Type B pancreatic cell (in vitro differentiated cells): Measurements from ENCODE around the gene CP. TPM values are rescaled to one million over a fixed set of nuclear protein-coding genes. Genes with fewer than 3 reads are reported as not detected.

ENCODE experiments used
- DNase-seq: peaks from one replicate; pipeline ENCODE4 v3.0.0; 2021; ENCODE audit warnings: mixed read lengths; ENCODE audit not compliant: unreplicated experiment; ENCODE audit errors: extremely low spot score
- H3K27ac Mint-ChIP-seq: 2 replicates; pipeline ENCODE4 v1.8.0; 2021; ENCODE audit warnings: mild to moderate bottlenecking, mixed read lengths
- H3K27me3 Mint-ChIP-seq: 2 replicates; pipeline ENCODE4 v1.8.0; 2021; ENCODE audit warnings: mixed read lengths
- H3K36me3 Mint-ChIP-seq: 2 replicates; pipeline ENCODE4 v1.8.0; 2021; ENCODE audit warnings: mixed read lengths
- H3K4me1 Mint-ChIP-seq: one replicate; pipeline ENCODE4 v1.8.0; 2021; ENCODE audit warnings: mixed read lengths; ENCODE audit not compliant: unreplicated experiment
- H3K4me3 Mint-ChIP-seq: 2 replicates; pipeline ENCODE4 v1.8.0; 2021; ENCODE audit warnings: mild to moderate bottlenecking, mixed read lengths
- H3K9me3 Mint-ChIP-seq: 2 replicates; pipeline ENCODE4 v1.8.0; 2021; ENCODE audit warnings: mixed read lengths
- total RNA-seq: library from RNA; stranded (reverse); gene quantifications from 2 replicates; pipeline ENCODE4 v1.2.1, GENCODE V29; 2021; ENCODE audit warnings: low replicate concordance
- TF ChIP-seq, protein P1 (sequence below): fragments of 200-600 bp; sonication (generic); conservative IDR thresholded peaks from 2 replicates; pipeline ENCODE4 v1.5.0; 2021; ENCODE audit warnings: antibody characterized with exemption, mild to moderate bottlenecking

CP gene
- total RNA-seq, 1 donor from 2014 or later, result 4.0 TPM

DNA sequence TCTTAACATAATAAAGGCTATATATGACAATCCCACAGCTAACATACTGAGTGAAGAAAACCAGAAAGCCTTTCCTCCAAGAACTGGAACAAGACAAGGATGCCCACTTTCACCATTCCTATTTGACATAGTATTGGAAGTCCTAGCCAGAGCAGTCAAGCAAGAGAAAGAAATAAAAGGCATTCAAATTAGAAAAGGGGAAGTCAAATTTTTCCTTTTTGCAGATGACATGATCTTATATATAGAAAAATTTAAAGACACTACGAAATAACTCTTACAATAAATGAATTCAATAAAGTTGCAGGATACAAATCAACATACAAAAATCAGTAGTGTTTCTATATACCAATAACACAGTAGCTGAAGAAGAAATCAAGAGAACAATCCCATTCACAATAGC, 42.2 kb upstream of the CP start:
- no peak overlapping the region for H3K4me3 Mint-ChIP-seq
- H3K4me1 Mint-ChIP-seq, result no peaks in the 10 kb centered on the region
- no peak overlapping the region for H3K27ac Mint-ChIP-seq
- no peak for DNase-seq
- TF ChIP-seq, protein P1, sequence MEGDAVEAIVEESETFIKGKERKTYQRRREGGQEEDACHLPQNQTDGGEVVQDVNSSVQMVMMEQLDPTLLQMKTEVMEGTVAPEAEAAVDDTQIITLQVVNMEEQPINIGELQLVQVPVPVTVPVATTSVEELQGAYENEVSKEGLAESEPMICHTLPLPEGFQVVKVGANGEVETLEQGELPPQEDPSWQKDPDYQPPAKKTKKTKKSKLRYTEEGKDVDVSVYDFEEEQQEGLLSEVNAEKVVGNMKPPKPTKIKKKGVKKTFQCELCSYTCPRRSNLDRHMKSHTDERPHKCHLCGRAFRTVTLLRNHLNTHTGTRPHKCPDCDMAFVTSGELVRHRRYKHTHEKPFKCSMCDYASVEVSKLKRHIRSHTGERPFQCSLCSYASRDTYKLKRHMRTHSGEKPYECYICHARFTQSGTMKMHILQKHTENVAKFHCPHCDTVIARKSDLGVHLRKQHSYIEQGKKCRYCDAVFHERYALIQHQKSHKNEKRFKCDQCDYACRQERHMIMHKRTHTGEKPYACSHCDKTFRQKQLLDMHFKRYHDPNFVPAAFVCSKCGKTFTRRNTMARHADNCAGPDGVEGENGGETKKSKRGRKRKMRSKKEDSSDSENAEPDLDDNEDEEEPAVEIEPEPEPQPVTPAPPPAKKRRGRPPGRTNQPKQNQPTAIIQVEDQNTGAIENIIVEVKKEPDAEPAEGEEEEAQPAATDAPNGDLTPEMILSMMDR, result no peak
- no peaks in the 10 kb centered on the region for H3K36me3 Mint-ChIP-seq
- H3K27me3 Mint-ChIP-seq, result no peaks in the 10 kb centered on the region
- no peaks in the 10 kb centered on the region for H3K9me3 Mint-ChIP-seq

DNA sequence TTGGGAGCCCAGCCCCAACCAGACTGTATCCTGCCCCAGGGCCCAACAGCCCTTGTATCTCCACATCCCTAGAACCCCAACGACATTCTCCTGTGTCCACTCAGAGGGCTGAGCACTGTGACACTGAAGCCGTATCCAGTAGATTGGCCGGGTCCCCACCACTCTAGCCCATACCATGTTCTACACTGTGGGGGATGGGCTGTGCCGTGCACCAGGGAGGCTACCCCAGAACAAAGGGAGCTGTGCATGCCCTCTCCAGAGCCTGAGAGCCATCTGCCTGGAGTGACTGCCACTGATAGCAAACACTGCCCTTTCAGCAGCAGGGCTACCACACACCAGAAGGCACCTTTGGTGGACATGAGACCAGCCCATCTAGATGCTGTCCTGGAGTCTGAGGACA, 37.1 kb upstream of the CP start:
- Mint-ChIP-seq H3K27ac (no peak overlapping the region), H3K27me3 (no peaks in the 10 kb centered on the region), H3K9me3 (no peaks in the 10 kb centered on the region), H3K36me3 (no peaks in the 10 kb centered on the region), H3K4me3 (no peak overlapping the region), H3K4me1 (no peaks in the 10 kb centered on the region)
- TF ChIP-seq, protein P1, result no peak
- DNase-seq, result no peak

DNA sequence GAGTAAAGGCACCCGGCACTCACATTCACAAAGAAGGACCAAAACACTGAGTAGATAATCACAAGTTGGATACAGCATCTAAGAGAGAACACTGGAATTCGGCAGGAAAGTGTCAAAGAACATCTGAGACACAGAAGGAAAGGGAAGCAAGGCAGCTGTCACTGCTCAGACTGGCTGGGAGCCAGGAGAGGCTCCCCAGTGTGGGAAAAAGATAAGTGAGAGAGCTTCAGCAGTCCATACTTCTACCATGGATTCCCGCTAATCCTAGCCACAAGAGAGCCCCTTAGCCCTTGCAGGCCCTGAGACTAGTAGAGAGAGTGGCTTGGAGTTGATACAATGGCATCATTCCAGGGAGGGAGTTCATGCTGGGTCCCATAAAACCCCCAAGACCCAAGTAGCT, 36.7 kb upstream of the CP start:
- Mint-ChIP-seq H3K27ac (no peak overlapping the region), H3K27me3 (no peaks in the 10 kb centered on the region), H3K36me3 (no peaks in the 10 kb centered on the region), H3K4me1 (no peaks in the 10 kb centered on the region), H3K9me3 (no peaks in the 10 kb centered on the region), H3K4me3 (no peak overlapping the region)
- no peak for DNase-seq
- TF ChIP-seq, protein P1, result no peak

DNA sequence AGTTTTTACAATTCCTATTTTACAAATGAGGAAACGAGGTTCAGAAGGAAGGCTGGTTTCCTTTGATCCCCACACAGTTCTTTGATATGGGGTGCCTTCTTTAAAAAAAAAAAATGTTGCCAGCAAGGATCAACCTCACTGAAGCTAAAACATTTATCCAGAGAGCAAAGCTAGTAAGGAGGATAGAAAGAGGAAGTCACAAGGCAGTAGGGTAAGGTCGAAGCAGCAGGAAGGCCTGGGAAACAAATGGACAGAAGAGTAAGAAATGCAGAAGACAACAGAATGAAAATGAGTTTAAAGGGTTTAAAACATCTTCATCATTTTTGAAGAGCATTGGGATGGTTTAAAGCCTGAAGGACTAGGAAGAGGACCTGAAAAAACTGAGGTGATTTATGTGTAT, 30.6 kb upstream of the CP start:
- peaks cover 12% of the 10 kb centered on the region for H3K4me1 Mint-ChIP-seq
- H3K27ac Mint-ChIP-seq, result no peak overlapping the region
- no peak overlapping the region for H3K4me3 Mint-ChIP-seq
- no peaks in the 10 kb centered on the region for H3K36me3 Mint-ChIP-seq
- H3K27me3 Mint-ChIP-seq, result no peaks in the 10 kb centered on the region
- TF ChIP-seq, protein P1, result no peak
- H3K9me3 Mint-ChIP-seq, result no peaks in the 10 kb centered on the region
- DNase-seq, result no peak

DNA sequence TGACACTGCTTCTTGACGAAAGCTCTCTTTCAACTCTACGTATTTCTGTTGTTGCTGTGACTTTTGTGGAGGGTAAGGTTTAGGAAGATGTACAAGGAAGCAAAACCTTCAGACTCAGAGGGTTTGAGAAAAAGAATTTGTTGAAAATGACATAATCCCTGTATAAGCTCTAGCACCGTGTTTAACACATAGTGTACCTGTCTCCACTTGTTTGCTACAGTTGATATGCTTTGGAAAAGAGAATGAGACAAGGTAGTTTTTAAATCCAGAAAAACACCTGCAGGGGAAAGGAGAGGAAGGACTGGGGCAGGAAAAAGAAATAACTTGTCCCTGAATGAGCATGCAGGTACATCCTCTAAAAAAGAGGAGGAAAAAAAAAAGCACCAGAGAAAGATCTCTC, 29.6 kb upstream of the CP start:
- no peak overlapping the region for H3K27ac Mint-ChIP-seq
- no peaks in the 10 kb centered on the region for H3K36me3 Mint-ChIP-seq
- H3K4me3 Mint-ChIP-seq, result no peak overlapping the region
- H3K9me3 Mint-ChIP-seq, result peaks cover under 1% of the 10 kb centered on the region
- H3K4me1 Mint-ChIP-seq, result peaks cover 12% of the 10 kb centered on the region
- no peaks in the 10 kb centered on the region for H3K27me3 Mint-ChIP-seq
- DNase-seq, result no peak
- TF ChIP-seq, protein P1, result no peak

DNA sequence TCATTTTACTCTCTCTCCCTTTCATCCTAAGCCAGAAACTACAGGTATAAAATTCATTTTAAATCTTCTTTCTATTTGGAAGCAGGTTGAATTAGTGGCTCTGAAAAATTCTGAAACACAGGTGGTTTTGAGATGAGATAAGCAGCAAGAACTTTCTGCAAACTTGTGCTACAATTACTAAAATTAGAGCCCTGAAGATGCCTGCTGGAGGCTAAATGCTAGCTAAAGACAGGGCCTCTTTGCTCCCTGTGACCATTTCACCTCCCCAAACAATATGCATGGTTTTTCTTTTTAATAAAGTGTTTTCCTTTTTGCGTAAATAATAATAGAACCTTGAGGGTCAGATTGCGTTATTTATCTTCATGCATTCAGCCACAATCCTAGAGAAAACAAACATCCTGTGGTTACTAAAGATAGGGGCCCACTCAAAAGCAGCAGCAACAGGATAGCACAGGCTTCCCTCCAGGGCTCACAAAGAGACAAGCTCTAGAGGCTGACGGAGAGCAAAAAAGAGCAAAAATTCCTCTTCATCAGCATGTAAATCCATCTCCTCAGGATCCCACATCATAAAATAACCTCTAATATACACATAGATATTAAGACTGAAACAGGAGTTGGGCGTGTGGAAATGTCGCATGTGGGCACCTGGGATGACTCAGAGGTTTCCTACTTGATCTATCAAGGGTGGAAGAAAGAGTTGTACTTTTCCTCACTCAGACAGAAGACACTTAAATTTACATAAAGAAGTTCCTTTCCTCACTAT, 26.5 kb upstream of the CP start:
- Mint-ChIP-seq H3K27ac (no peak overlapping the region), H3K4me3 (no peak overlapping the region)
- no peak for DNase-seq

More for the DNA sequence above, 26.5 kb upstream of the CP start:
- Mint-ChIP-seq H3K27me3 (no peaks in the 10 kb centered on the region), H3K36me3 (no peaks in the 10 kb centered on the region), H3K9me3 (peaks cover 7% of the 10 kb centered on the region), H3K4me1 (peaks cover 20% of the 10 kb centered on the region)
- TF ChIP-seq, protein P1, result no peak
